ENCODE data around the gene VTI1A.

DNA sequence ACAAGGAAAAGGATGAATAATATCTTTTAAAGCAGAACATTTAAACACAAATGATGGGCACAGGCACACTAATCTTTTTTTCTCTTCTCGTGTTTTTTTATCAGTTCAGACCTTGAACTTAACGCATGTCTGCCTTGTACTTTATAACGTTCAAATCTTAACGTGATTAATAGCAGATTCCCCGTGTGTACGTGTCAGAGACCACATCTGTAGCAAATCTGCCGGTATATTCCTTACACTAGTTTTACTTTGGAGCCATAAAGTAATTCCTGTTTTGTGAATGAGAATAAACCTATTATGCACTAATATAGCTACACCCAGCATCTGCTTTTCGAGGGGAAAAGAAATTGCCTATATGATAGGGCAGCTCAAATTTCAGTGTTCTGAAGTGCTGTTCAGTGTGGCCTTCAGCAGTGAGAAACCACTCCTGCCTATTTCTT is 337.0 kb downstream of the VTI1A start:
- TF ChIP-seq CTCF (IDR thresholded peaks at IDR 0.05) (no peak), POLR2A (IDR thresholded peaks at IDR 0.05) (no peak)

Measured in adrenal gland (tissue), 5 donors.